GM12892 (cell line): ENCODE measurements around the gene PIANP.

ENCODE experiments used
- DNase-seq: peaks from one replicate; pipeline ENCODE4 v3.0.0; 2011; ENCODE audit not compliant: insufficient read length
- FAIRE-seq: peaks from 2 replicates; lab custom pipeline; 2011; peaks lifted over from hg19 to GRCh38; lab: Jason Lieb, UNC
- POLR2A ChIP-seq: IDR thresholded peaks from 2 replicates; pipeline ENCODE4 v1.6.1; 2011; ENCODE audit warnings: low read depth, low read length, control low read depth
- POLR2AphosphoS5 ChIP-seq: IDR thresholded peaks from 2 replicates; pipeline ENCODE4 v1.6.1; 2011; ENCODE audit warnings: low read depth, low read length, control low read depth
- TAF1 ChIP-seq: IDR thresholded peaks from 2 replicates; pipeline ENCODE4 v1.6.1; 2011; ENCODE audit warnings: low read depth, mild to moderate bottlenecking, control low read depth, low read length, borderline replicate concordance

The PIANP gene

GRCh38 chr12:6688543-6688998 is 12.0 kb downstream of the PIANP start:
- FAIRE-seq (no peak), DNase-seq (no peak)
- TF ChIP-seq POLR2A (no peak), TAF1 (no peak), POLR2AphosphoS5 (no peak; the same call in 1 of the 2 replicates)

GRCh38 chr12:6685814-6686213 is 14.8 kb downstream of the PIANP start:
- no peak for TF ChIP-seq POLR2A
- no peak for FAIRE-seq
- no peak for DNase-seq

GRCh38 chr12:6684609-6685008 is 16.0 kb downstream of the PIANP start:
- DNase-seq (no peak), FAIRE-seq (no peak)
- TF ChIP-seq POLR2AphosphoS5: no peak
- TF ChIP-seq POLR2A: no peak
- no peak for TF ChIP-seq TAF1

- no peak for TF ChIP-seq POLR2AphosphoS5
- no peak for TF ChIP-seq TAF1
- no peak for TF ChIP-seq POLR2A
Measured at GRCh38 chr12:6676962-6677361, 23.7 kb downstream of the PIANP start.

GRCh38 chr12:6672143-6672542 is 28.5 kb downstream of the PIANP start:
- no peak for TF ChIP-seq POLR2A
- no peak for TF ChIP-seq TAF1
- TF ChIP-seq POLR2AphosphoS5: no peak
- no peak for FAIRE-seq
- DNase-seq: no peak

More at GRCh38 chr12:6676962-6677361, 23.7 kb downstream of the PIANP start:
- DNase-seq (no peak), FAIRE-seq (no peak)

GRCh38 chr12:6667559-6668210 is 32.9 kb downstream of the PIANP start:
- no peak for TF ChIP-seq POLR2AphosphoS5
- no peak for TF ChIP-seq POLR2A
- TF ChIP-seq TAF1: no peak
- no peak for FAIRE-seq
- no peak for DNase-seq

- TF ChIP-seq POLR2A (peak; percentile 39; the same call in 1 of the 2 replicates), TAF1 (no peak)
- FAIRE-seq: no peak
Measured at GRCh38 chr12:6666211-6666610, 34.4 kb downstream of the PIANP start.

GRCh38 chr12:6664902-6665301 is 35.7 kb downstream of the PIANP start:
- no peak for FAIRE-seq
- TF ChIP-seq POLR2AphosphoS5 (no peak), TAF1 (no peak), POLR2A (no peak)
- no peak for DNase-seq

More at GRCh38 chr12:6666211-6666610, 34.4 kb downstream of the PIANP start:
- no peak for DNase-seq

- peak; percentile 94 for DNase-seq
- FAIRE-seq: peak; percentile 99
- 0 out of 2 replicates have a peak, but pooled peaks have one; percentile 23 for TF ChIP-seq TAF1
- peak; percentile 24; the same call in 1 of the 2 replicates for TF ChIP-seq POLR2A
- TF ChIP-seq POLR2AphosphoS5: no peak
Measured at GRCh38 chr12:6662906-6663742, 37.5 kb downstream of the PIANP start, which contains the start of gene ING4. Gene ING4 (minus strand): TSS chr12:6663119. CDS start chr12:6663101, 18 bp downstream.

GRCh38 chr12:6662602-6662905 is 38.1 kb downstream of the PIANP start:
- DNase-seq (peak; percentile 49), FAIRE-seq (no peak)
- 0 out of 2 replicates have a peak, but pooled peaks have one; percentile 8 for TF ChIP-seq POLR2AphosphoS5
- no peak for TF ChIP-seq POLR2A
- TF ChIP-seq TAF1: no peak

GRCh38 chr12:6653987-6654386 is 46.6 kb downstream of the PIANP start:
- TF ChIP-seq TAF1: no peak
- TF ChIP-seq POLR2AphosphoS5: no peak
- no peak for TF ChIP-seq POLR2A
- FAIRE-seq (no peak), DNase-seq (no peak)

- no peak for FAIRE-seq
- no peak for DNase-seq
- TF ChIP-seq TAF1: no peak
- TF ChIP-seq POLR2A: no peak
- no peak for TF ChIP-seq POLR2AphosphoS5
Measured at GRCh38 chr12:6653342-6653741, 47.3 kb downstream of the PIANP start.
